PC-3 (cell line): ENCODE results near the gene ZNF358. TPM values are rescaled to one million over a fixed set of nuclear protein-coding genes. Genes with fewer than 3 reads are reported as not detected.

Experiments used
- ATAC-seq: fragments of 200-7000 bp; cut with Tn5 transposase; 2 replicates; pipeline ENCODE4 v1.9.1; 2020; ENCODE audit warnings: mild to moderate bottlenecking, moderate library complexity
- BruUV-seq: library from RNA; stranded (reverse); fragments of 400-500 nt; replicated peaks from 2 replicates; lab custom pipeline; 2021; lab: Mats Ljungman, UMichigan
- CTCF ChIA-PET: fragments of 300-600 bp; sonication (Branson Sonifier 250); formaldehyde crosslinking; loops from one replicate; lab custom pipeline; 2022; ENCODE audit warnings: antibody characterized with exemption; lab: Charles Lee
- POLR2A ChIA-PET: fragments of 300-600 bp; sonication (Branson Sonifier 250); formaldehyde crosslinking; loops from one replicate; lab custom pipeline; 2022; ENCODE audit warnings: antibody characterized with exemption; ENCODE audit not compliant: unreplicated experiment; lab: Charles Lee
- DNase-seq: peaks from one replicate; pipeline ENCODE4 v3.0.0-alpha.2; 2015
- H2AFZ ChIP-seq: fragments of 300-600 bp; sonication (generic); 2 replicates; pipeline ENCODE4 v1.6.0; 2016; ENCODE audit warnings: antibody characterized with exemption, low read length
- H3F3A ChIP-seq: fragments of 300-600 bp; sonication (generic); one replicate; pipeline ENCODE4 v1.6.0; 2017; ENCODE audit warnings: antibody characterized with exemption, low read length, control low read depth, mild to moderate bottlenecking; ENCODE audit not compliant: unreplicated experiment
- H3K27ac ChIP-seq: fragments of 300-600 bp; sonication (generic); 2 replicates; pipeline ENCODE4 v1.5.1; 2016; ENCODE audit warnings: mild to moderate bottlenecking, low read length
- H3K27me3 ChIP-seq: fragments of 300-600 bp; sonication (generic); 2 replicates; pipeline ENCODE4 v1.6.1; 2016; ENCODE audit warnings: low read length, mixed read lengths
- H3K36me3 ChIP-seq: fragments of 300-600 bp; sonication (generic); 2 replicates; pipeline ENCODE4 v1.6.1; 2016; ENCODE audit warnings: low read depth, mixed run types, low read length, mixed read lengths
- H3K4me1 ChIP-seq: fragments of 300-600 bp; sonication (generic); 2 replicates; pipeline ENCODE4 v1.5.1; 2016; ENCODE audit warnings: low read length; ENCODE audit not compliant: insufficient read depth
- H3K4me2 ChIP-seq: fragments of 300-600 bp; sonication (generic); 2 replicates; pipeline ENCODE4 v1.6.0; 2016; ENCODE audit warnings: low read length
- H3K4me3 ChIP-seq: fragments of 300-600 bp; sonication (generic); 2 replicates; pipeline ENCODE4 v1.5.1; 2016; ENCODE audit warnings: mild to moderate bottlenecking, low read length, mixed read lengths
- H3K79me2 ChIP-seq: fragments of 300-600 bp; sonication (generic); 2 replicates; pipeline ENCODE4 v1.6.1; 2017; ENCODE audit warnings: low read length, mixed read lengths
- H3K9ac ChIP-seq: fragments of 300-600 bp; sonication (generic); 2 replicates; pipeline ENCODE4 v1.6.0; 2016; ENCODE audit warnings: mild to moderate bottlenecking, low read length
- H3K9me2 ChIP-seq: fragments of 300-600 bp; sonication (generic); replicated peaks from 2 replicates; pipeline ENCODE4 v1.6.1; 2016; ENCODE audit warnings: mixed run types, low read length, mixed read lengths
- H3K9me3 ChIP-seq: fragments of 300-600 bp; sonication (generic); 2 replicates; pipeline ENCODE4 v1.6.1; 2016; ENCODE audit warnings: low read length, mixed read lengths
- H4K20me1 ChIP-seq: fragments of 300-600 bp; sonication (generic); 2 replicates; pipeline ENCODE4 v1.6.1; 2016; ENCODE audit warnings: low read length, mixed read lengths
- CTCF ChIP-seq: fragments of 300-600 bp; sonication (generic); conservative IDR thresholded peaks from 2 replicates; pipeline ENCODE4 v1.5.1; 2017; ENCODE audit warnings: antibody characterized with exemption, low read depth, mild to moderate bottlenecking, low read length
- EZH2 ChIP-seq: fragments of 300-600 bp; sonication (generic); IDR thresholded peaks from one replicate; pipeline ENCODE4 v1.6.1; 2017; ENCODE audit warnings: antibody characterized with exemption, mild to moderate bottlenecking, low read length; ENCODE audit not compliant: unreplicated experiment
- EZH2phosphoT487 ChIP-seq: fragments of 300-600 bp; sonication (generic); IDR thresholded peaks from 2 replicates; pipeline ENCODE4 v1.6.1; 2018; ENCODE audit warnings: mild to moderate bottlenecking, antibody characterized with exemption, low read length, borderline replicate concordance
- intact Hi-C: fragments of 100-400 bp; cut with micrococcal nuclease; formaldehyde crosslinking; loops from 2 replicates; pipeline ENCODE4 v1.9.0; 2023
- total RNA-seq: library from RNA; depleted of rRNA; stranded (reverse); fragments of >200 nt; gene quantifications from 2 replicates; pipeline ENCODE4 v1.2.3, GENCODE V29; 2014

The ZNF358 gene
- total RNA-seq, 1 experiment from 2014 or later = 41.6 TPM

GRCh38 chr19:7542556-7543348 lies 26.8 kb downstream of the ZNF358 start:
- CTCF ChIA-PET = interaction anchor here (1.3 kb wide), 1 partner anchor 26 kb away, joined by 3 read pairs; no protein-coding TSS in a partner anchor
- H4K20me1 ChIP-seq = no peaks in the 10 kb centered on the region
- no TSS peak for BruUV-seq
- H3F3A ChIP-seq = no peaks in the 10 kb centered on the region
- POLR2A ChIA-PET = no interaction called here
- H3K9me3 ChIP-seq = no peaks in the 10 kb centered on the region
- ATAC-seq (no peak), DNase-seq (no peak)
- H3K9me2 ChIP-seq = no peaks in the 10 kb centered on the region
- no peak for TF ChIP-seq CTCF
- TF ChIP-seq EZH2phosphoT487 = no peak
- no peak for TF ChIP-seq EZH2
- peaks cover 40% of the 10 kb centered on the region for H3K36me3 ChIP-seq
- no peak overlapping the region for H3K27ac ChIP-seq
- H3K4me1 ChIP-seq = no peaks in the 10 kb centered on the region
- no peak overlapping the region for H2AFZ ChIP-seq
- no peak overlapping the region for H3K4me2 ChIP-seq
- no peaks in the 10 kb centered on the region for H3K79me2 ChIP-seq
- H3K4me3 ChIP-seq = no peak overlapping the region
- intact Hi-C loops = no loop called here
- no peaks in the 10 kb centered on the region for H3K27me3 ChIP-seq
- no peak overlapping the region for H3K9ac ChIP-seq

- Histone ChIP-seq H3K27me3 (no peaks in the 10 kb centered on the region), H3K4me3 (no peak overlapping the region), H3K36me3 (peaks cover 33% of the 10 kb centered on the region), H4K20me1 (no peaks in the 10 kb centered on the region), H3K9me2 (no peaks in the 10 kb centered on the region), H2AFZ (no peak overlapping the region), H3K4me1 (no peaks in the 10 kb centered on the region), H3K79me2 (no peaks in the 10 kb centered on the region), H3F3A (no peaks in the 10 kb centered on the region), H3K27ac (no peak overlapping the region), H3K4me2 (no peak overlapping the region), H3K9me3 (no peaks in the 10 kb centered on the region), H3K9ac (no peak overlapping the region)
- TF ChIP-seq EZH2 = no peak
- BruUV-seq = no TSS peak
- ChIA-PET POLR2A (no interaction called here), CTCF (no interaction called here)
- intact Hi-C loops = no loop called here
- DNase-seq (no peak), ATAC-seq (no peak)
Observed at GRCh38 chr19:7544626-7545025, 28.7 kb downstream of the ZNF358 start.

- Histone ChIP-seq H3K79me2 (no peaks in the 10 kb centered on the region), H3K9me2 (no peaks in the 10 kb centered on the region), H3F3A (no peaks in the 10 kb centered on the region), H3K4me3 (no peak overlapping the region), H4K20me1 (no peaks in the 10 kb centered on the region), H3K4me1 (no peaks in the 10 kb centered on the region), H3K27me3 (no peaks in the 10 kb centered on the region), H2AFZ (no peak overlapping the region), H3K9me3 (no peaks in the 10 kb centered on the region), H3K4me2 (no peak overlapping the region), H3K36me3 (peaks cover 35% of the 10 kb centered on the region), H3K27ac (no peak overlapping the region), H3K9ac (no peak overlapping the region)
- no peak for TF ChIP-seq CTCF
- TF ChIP-seq EZH2phosphoT487 = no peak
- no peak for TF ChIP-seq EZH2
- DNase-seq (no peak), ATAC-seq (no peak)
- CTCF ChIA-PET = no interaction called here
- intact Hi-C loops = no loop called here
- BruUV-seq = no TSS peak
- POLR2A ChIA-PET = no interaction called here
Observed at GRCh38 chr19:7545300-7545699, 29.4 kb downstream of the ZNF358 start.
